ENCODE data around the gene SRRM5.

- no peak for TF ChIP-seq STAG1 (CRISPR knock-in tag; IDR thresholded peaks at IDR 0.05)
- TF ChIP-seq LCORL (IDR thresholded peaks at IDR 0.05), result no peak
- TF ChIP-seq LCORL (CRISPR knock-in tag; IDR thresholded peaks at IDR 0.05), result no peak
- TF ChIP-seq POLR2A (IDR thresholded peaks at IDR 0.05; ENCODE audit: insufficient read depth in 1 of 2, low read depth in 2 of 2, low read length in 2 of 2), result no peak
- no peak for TF ChIP-seq ZNF383 (CRISPR knock-in tag; IDR thresholded peaks at IDR 0.05; ENCODE audit: borderline replicate concordance)
- TF ChIP-seq STAT5B (CRISPR knock-in tag; IDR thresholded peaks at IDR 0.05), result no peak
- TF ChIP-seq MIER2 (CRISPR knock-in tag; IDR thresholded peaks at IDR 0.05), result no peak
- TF ChIP-seq ZNF34 (CRISPR knock-in tag; IDR thresholded peaks at IDR 0.05; ENCODE audit: borderline replicate concordance), result no peak
- TF ChIP-seq KAT2B (IDR thresholded peaks at IDR 0.05; ENCODE audit: borderline replicate concordance, low read depth, low read length), result no peak
- TF ChIP-seq RORA (CRISPR knock-in tag; IDR thresholded peaks at IDR 0.05), result no peak
- no peak for TF ChIP-seq EZH2 (conservative IDR thresholded peaks at IDR 0.05; ENCODE audit: low read depth, low read length)
- no peak for TF ChIP-seq DPF2 (CRISPR knock-in tag; IDR thresholded peaks at IDR 0.05; ENCODE audit: borderline replicate concordance, low read depth)
- no peak for TF ChIP-seq ZSCAN29 (CRISPR knock-in tag; conservative IDR thresholded peaks at IDR 0.05)
Measured at GRCh38 chr19:43589678-43590077, 22.2 kb upstream of the SRRM5 start.

All from HepG2 (cell line).